HG02588 (cell line): Measurements from ENCODE around the gene ZBTB44.
"Not testable (repeated sequence)": the region's sequence is repeated elsewhere in the genome, so short reads cannot be mapped to it uniquely, and the experiment has no call there.

ENCODE experiments used
- ATAC-seq: cut with Tn5 transposase; IDR thresholded peaks from one replicate; pipeline ENCODE4 v1.9.1; 2021; ENCODE audit warnings: mild to moderate bottlenecking, moderate library complexity; ENCODE audit not compliant: unreplicated experiment

ZBTB44 gene

GRCh38 chr11:130314750-130315285 lies at the start of gene ZBTB44:
Gene ZBTB44, minus strand, starts transcription at chr11:130314917. Its CDS starts 53,044 bp downstream, at chr11:130261873.
- ATAC-seq = peak; percentile 59

GRCh38 chr11:130359419-130359818 lies 44.7 kb upstream of the ZBTB44 start:
- no peak for ATAC-seq

GRCh38 chr11:130358398-130358797 lies 43.7 kb upstream of the ZBTB44 start:
- ATAC-seq = no peak

GRCh38 chr11:130347261-130347660 lies 32.5 kb upstream of the ZBTB44 start:
- no peak for ATAC-seq

- no peak for ATAC-seq
Observed at GRCh38 chr11:130344841-130345240, 30.1 kb upstream of the ZBTB44 start.

- ATAC-seq = no peak
Observed at GRCh38 chr11:130340671-130341319, 26.1 kb upstream of the ZBTB44 start.

- no peak for ATAC-seq
Observed at GRCh38 chr11:130338667-130339066, 23.9 kb upstream of the ZBTB44 start.

- no peak for ATAC-seq
Observed at GRCh38 chr11:130337281-130338089, 22.8 kb upstream of the ZBTB44 start.

- not testable (repeated sequence) for ATAC-seq
Observed at GRCh38 chr11:130331397-130331796, 16.7 kb upstream of the ZBTB44 start.

GRCh38 chr11:130330101-130330684 lies 15.5 kb upstream of the ZBTB44 start:
- no peak for ATAC-seq

- no peak for ATAC-seq
Observed at GRCh38 chr11:130328420-130328819, 13.7 kb upstream of the ZBTB44 start.

GRCh38 chr11:130327716-130328115 lies 13.0 kb upstream of the ZBTB44 start:
- ATAC-seq = no peak

GRCh38 chr11:130325691-130326090 lies 11.0 kb upstream of the ZBTB44 start:
- ATAC-seq = no peak

GRCh38 chr11:130323452-130324450 lies 9.0 kb upstream of the ZBTB44 start:
- no peak for ATAC-seq

GRCh38 chr11:130322126-130322525 lies 7.4 kb upstream of the ZBTB44 start:
- no peak for ATAC-seq

- no peak for ATAC-seq
Observed at GRCh38 chr11:130318031-130318673, 3.4 kb upstream of the ZBTB44 start.

- ATAC-seq = peak; percentile 36
Observed at GRCh38 chr11:130315354-130315970, 745 bp upstream of the ZBTB44 start.

GRCh38 chr11:130314184-130314749 lies 450 bp downstream of the ZBTB44 start:
- peak; percentile 44 for ATAC-seq
